NCI-H82 treated with DMSO at 0.1 percent for 48 hours (cell line): ENCODE results near the gene CNRIP1.
A peak's percentile ranks its signal among the peaks of the same experiment; 100 is the strongest.
"Not testable (repeated sequence)": the region's sequence is repeated elsewhere in the genome, so short reads cannot be mapped to it uniquely, and the experiment has no call there.

ENCODE experiments used
- DNase-seq: peaks from one replicate; lab custom pipeline; 2025; ENCODE audit not compliant: unreplicated experiment; lab: John Stamatoyannopoulos, UW

The CNRIP1 gene

GRCh38 chr2:68319398-68320117 lies at the start of gene CNRIP1:
Gene CNRIP1, minus strand, starts transcription at chr2:68319949. Its CDS starts 549 bp downstream, at chr2:68319400.
- DNase-seq = peak; percentile 85

- no peak for DNase-seq
These were observed 49.6 kb upstream of the CNRIP1 start for GRCh38 chr2:68369337-68369734.

GRCh38 chr2:68368654-68369336 lies 49.0 kb upstream of the CNRIP1 start:
- DNase-seq = no peak

GRCh38 chr2:68367953-68368653 lies 48.4 kb upstream of the CNRIP1 start:
- no peak for DNase-seq

GRCh38 chr2:68366083-68366560 lies 46.4 kb upstream of the CNRIP1 start:
- DNase-seq = no peak

GRCh38 chr2:68365087-68365486 lies 45.3 kb upstream of the CNRIP1 start, which contains the start of gene PLEK:
Gene PLEK, plus strand, starts transcription at chr2:68365282. Its CDS starts 70 bp downstream, at chr2:68365352.
- no peak for DNase-seq

GRCh38 chr2:68363721-68364120 lies 44.0 kb upstream of the CNRIP1 start:
- no peak for DNase-seq

GRCh38 chr2:68362749-68363148 lies 43.0 kb upstream of the CNRIP1 start:
- DNase-seq = no peak

- DNase-seq = peak; percentile 46
These were observed 42.3 kb upstream of the CNRIP1 start for GRCh38 chr2:68362069-68362468.

GRCh38 chr2:68359889-68360288 lies 40.1 kb upstream of the CNRIP1 start:
- DNase-seq = no peak

GRCh38 chr2:68357605-68358337 lies 38.0 kb upstream of the CNRIP1 start:
- DNase-seq = peak; percentile 62

GRCh38 chr2:68356599-68357239 lies 37.0 kb upstream of the CNRIP1 start:
- no peak for DNase-seq

GRCh38 chr2:68352651-68353391 lies 33.1 kb upstream of the CNRIP1 start:
- no peak for DNase-seq

GRCh38 chr2:68351997-68352396 lies 32.2 kb upstream of the CNRIP1 start:
- no peak for DNase-seq

GRCh38 chr2:68349091-68349490 lies 29.3 kb upstream of the CNRIP1 start:
- not testable (repeated sequence) for DNase-seq

- no peak for DNase-seq
These were observed 25.6 kb upstream of the CNRIP1 start for GRCh38 chr2:68345129-68345875.

- DNase-seq = no peak
These were observed 24.3 kb upstream of the CNRIP1 start for GRCh38 chr2:68344031-68344430.

- no peak for DNase-seq
These were observed 22.7 kb upstream of the CNRIP1 start for GRCh38 chr2:68342470-68342869.

- no peak for DNase-seq
These were observed 21.8 kb upstream of the CNRIP1 start for GRCh38 chr2:68341583-68341982.
